ENCODE data around the gene SCCPDH.

SCCPDH gene

DNA sequence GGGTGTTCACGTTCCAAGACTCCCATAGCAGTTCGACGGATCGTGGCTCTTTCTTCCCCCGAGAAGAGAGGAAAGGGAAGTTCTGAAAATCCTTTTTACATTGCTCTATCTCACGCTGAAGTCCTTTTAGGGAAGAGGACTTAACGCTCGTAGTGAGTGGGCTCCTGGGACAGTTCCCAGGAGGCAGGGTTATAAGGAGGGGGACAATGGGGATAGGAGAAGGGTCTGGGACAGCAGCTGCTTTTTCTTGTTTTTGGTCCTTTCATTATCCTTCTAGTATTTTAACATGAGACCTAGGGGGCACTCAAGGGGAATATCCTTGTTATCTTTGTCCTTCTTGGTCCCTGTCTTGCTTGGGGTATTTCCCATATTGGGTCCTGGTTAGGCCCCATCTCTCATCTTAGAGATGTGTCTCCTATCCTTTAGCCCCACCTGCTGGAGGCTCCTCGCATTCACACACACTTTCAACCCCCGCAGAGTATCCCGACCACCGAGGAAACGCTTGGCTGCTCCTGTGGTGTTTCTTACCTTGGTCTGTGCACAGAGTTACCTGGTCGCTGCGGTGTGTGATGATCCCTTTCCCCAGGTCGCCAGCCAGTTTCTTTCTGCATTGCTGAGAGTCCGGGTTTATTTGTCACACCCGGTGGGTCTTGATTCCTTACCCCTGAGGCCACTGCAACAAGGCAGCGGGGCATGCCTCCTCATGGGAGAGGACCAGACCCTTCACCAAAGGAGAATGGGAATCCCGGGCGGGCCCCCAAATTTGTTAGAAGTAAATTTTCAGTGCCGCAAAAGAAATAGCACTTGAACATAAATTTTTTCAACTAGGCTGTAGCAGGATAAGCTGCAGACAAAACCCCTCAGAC is 29.7 kb downstream of the SCCPDH start:
- FAIRE-seq = no peak

DNA sequence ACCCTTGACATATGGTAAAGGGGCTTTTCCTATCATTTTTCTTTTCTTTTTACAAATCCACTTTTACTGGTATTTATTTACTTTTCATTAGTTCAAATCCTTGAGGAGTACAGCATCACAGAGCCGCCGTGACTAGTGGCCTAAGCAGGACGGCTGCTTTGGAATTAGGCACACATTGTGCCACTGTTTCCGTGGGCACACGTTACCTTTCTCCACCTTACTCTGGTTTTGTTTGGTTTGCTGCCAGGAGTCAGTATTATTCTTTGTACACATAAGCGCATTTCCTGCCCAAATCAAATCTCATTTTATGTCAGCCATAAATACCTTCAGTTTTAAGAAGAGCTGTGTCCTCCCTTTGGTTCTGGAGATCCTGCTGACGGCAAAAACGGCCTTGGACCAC is 31.2 kb downstream of the SCCPDH start:
- FAIRE-seq = no peak

GRCh38 chr1:246760422-246761347 is 36.5 kb downstream of the SCCPDH start:
- no peak for FAIRE-seq

DNA sequence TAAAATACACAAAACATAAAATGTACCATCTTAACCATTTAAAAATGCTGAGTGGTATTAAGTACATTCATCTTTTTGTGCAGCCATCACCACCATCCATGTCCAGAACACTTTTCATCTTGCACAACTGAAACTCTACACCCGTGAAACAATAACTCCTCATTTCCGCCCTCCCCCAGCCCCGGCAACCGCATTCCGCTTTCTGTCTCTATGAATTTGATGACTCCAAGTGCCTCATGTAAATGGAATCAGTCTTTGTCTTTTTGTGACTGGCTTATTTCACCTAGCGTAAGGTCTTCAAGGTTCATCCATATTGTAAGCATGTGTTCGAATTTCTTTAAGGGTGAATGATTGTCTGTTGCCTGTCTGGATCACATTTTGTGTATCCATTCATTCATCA is 37.2 kb downstream of the SCCPDH start:
- no peak for FAIRE-seq

GRCh38 chr1:246765521-246765920 is 41.3 kb downstream of the SCCPDH start:
- FAIRE-seq = no peak

DNA sequence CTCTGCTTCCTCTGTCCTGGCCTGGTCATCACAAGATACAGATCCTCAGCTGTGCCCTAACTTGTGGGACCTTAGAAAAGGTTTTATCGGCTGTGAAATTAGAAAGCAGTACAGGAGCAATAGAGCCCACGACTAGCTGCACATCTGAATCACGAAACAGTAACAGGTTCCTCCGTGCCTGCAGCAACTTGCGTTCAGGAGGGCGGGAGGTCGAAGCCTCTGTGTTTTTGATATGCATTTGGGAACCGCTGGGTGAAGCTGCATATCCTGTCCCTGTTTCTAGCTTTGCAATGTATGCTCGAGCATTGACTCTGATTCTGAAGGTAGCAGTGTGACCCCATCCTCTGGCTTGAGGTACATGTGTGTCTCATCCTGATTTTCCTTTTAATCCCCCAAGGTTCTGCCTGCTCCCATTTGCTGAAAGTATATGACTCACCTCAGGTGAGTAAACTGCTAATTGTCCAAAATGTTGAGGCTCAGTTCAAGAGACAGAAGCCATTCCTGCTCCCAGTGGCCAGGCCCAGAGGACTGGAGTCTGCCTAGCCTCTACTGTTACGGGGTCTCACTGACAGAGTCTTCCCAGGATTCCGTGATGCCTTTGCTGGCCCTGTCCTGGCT is 44.3 kb downstream of the SCCPDH start:
- no peak for FAIRE-seq

DNA sequence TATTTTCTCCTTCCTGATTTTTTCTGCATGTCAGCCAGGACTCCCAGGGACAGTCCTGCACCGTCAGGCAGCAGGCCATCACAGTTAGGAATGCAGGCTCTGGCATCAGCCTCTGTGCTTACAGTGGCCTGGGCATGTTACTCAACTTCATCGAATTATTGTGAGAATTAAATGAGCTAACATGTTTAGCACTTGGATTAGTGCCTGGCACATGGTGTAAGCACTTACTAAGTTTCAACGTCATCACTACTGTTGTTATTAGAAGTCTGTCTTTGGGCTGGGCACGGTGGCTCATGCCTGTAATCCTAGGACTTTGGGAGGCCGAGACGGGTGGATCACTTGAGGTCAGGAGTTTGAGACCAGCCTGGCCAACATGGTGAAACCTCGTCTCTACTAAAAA is 45.1 kb downstream of the SCCPDH start:
- FAIRE-seq = no peak

DNA sequence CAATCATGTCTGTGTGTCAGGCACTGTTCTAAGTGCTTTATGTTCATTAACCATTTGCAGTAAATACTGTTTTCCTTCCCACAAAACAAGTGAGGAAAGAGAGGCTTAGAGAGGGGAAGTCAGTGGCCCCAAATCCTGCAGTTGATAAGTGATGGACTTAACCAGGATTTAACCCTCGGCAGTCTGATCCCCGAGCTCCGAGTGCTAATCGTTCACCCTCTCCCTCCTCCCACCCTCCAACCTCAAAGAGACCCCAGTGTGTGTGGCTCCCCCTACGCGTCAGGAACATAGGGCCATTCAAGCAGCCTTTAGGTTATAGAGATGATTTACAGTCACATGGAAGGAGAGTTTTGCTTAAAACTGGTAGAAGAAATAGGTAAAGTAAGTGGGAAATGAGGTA is 47.2 kb downstream of the SCCPDH start:
- FAIRE-seq = no peak

GRCh38 chr1:246772686-246773085 is 48.5 kb downstream of the SCCPDH start:
- FAIRE-seq = no peak

- FAIRE-seq = no peak
Measured at GRCh38 chr1:246773213-246773641, 49.0 kb downstream of the SCCPDH start.

- no peak for FAIRE-seq
Measured at GRCh38 chr1:246775531-246776385, 51.5 kb downstream of the SCCPDH start.

DNA sequence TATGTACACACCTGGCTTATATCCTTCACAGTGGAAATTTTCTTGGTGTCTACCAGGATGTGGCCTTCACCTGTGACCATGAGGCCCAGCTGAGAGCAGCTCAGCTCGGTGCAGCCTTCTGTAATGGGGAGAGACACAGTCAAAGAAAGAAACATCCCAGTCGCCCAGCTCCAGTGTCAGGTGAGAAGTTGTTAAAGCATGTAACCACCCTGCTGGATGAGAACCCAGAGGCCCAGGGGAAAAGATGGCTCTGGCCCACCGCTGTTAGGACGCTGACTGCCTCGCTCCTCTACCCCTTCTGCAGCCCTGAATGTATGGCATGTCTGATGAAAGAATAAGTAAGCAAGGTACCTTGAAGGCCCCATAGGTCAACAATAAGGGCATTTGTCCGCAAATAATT is 52.7 kb downstream of the SCCPDH start:
- no peak for FAIRE-seq

DNA sequence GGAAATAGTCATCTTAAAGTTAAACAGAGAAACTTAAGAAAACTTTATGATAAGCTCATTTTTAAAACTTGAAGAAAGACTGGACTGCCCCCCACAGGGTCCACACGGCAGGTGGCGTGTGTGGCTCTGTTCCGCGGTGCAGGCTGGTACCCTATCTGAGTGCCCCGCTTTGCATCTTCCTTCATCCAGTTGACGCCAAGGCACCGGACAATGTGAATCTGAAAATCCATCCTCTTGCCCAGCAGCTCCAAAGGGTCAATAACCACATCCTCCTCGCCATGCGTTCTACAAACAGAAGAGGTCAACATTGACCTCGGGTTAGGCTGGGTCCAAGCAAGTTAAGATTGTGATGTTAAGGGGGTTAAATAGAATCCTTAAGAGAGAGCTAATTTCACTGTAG is 54.5 kb downstream of the SCCPDH start:
- FAIRE-seq = no peak

- no peak for FAIRE-seq
Measured at GRCh38 chr1:246779561-246780175, 55.5 kb downstream of the SCCPDH start.

DNA sequence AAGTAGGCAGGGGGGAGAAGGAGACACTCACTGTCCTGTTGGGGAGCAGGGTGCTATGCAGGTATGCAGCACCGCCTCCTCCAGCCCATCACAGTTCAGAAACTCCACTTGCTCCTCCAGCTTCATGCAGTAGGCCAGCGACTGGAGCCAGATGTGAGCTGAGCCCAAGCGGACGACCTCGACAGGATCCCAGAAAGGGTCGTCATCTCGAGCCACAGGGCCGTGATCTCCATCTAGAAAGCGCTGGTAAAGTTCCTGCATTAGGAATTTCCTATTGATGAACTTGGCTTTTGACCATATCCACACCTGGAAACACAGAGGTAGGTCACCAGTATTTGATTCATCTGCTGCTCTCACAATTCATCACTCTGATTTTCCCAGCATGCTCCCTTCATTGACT is 56.1 kb downstream of the SCCPDH start:
- no peak for FAIRE-seq

- no peak for FAIRE-seq
Measured at GRCh38 chr1:246781212-246781611, 57.0 kb downstream of the SCCPDH start.

DNA sequence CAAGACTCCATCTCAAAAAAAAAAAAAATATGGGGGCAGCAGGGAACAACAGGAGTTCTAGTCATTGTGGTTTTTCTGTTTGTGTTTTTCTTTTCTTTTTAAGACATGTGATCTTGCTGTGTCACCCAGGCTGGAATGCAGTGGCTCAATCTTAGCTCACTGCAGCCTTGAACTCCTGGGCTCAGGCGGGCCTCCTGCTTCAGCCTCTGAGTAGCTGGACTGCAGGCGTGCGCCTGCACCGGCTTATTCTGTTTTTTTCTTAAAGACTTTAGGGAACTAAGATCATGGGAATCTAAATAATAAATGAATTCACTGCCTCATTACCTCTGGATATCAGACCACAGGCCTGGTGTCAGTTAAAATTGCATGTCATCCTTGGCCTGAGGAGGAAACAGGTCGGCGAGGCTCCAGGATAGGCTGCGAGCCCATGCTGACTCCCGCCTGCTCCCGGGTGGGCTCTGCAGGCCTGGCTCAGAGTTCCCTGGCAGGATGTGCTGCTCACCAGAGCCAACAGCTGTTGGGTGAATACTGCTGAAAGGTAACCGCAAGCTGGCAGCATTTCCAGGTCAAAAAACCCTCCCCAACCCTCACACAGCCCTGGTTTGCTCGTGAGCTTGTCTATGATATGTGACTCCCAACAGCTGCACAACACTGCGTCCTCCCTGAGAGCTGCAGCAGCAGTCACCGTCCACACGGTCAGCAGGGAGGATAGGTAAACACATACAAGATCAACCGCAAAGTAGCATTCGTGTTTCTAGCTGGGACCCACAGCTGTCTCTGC is 58.1 kb downstream of the SCCPDH start:
- FAIRE-seq = no peak

DNA sequence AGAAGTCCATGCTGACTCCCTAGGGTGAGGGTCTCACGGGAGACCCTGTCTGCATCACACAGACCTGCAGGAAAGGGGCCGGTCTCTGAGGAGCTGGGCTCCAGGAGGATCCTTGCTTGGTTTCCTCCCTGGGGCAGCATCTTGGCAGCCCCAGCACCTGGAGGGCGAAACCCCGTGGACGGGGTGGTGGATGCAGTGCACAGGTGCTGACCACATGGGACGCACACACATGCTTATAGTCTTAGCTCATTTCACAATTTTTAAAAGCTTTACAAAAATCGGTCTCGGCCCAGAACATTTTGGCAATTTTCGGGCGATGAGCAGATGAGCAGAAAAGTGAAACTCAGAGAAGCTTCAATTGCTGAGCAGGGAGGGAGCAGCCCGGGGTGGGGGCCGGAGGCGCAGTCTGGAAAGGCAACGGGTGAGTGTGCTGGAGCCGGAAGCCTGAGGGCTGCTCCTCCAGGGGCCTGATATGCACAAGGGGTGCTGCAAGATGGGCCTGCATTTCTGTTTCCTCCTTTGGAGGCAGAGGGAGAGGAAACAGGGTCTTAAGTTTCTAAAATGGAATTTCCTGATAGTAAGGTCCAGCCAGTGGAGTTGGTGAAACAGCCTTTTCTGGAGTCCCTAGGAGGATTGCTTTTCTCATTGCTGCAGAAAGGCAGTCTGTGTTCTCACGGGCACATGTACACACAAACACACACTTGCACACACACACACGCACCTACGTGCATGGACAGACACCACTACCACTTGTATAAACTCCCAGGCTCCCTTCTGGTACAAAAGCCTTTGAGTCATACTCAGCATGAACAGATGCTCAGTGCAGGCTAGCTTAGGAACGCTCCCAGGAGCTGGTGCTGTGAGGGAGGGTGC is 60.6 kb downstream of the SCCPDH start:
- FAIRE-seq = no peak

- no peak for FAIRE-seq
Measured at GRCh38 chr1:246785494-246786111, 61.4 kb downstream of the SCCPDH start.
